Measurements from ENCODE around the gene ZBTB2. TPM values are rescaled to one million over a fixed set of nuclear protein-coding genes. Genes with fewer than 3 reads are reported as not detected.
A peak's percentile ranks its signal among the peaks of the same experiment; 100 is the strongest.

Gene ZBTB2
- total RNA-seq, 1 experiment from 2014 or later = 31.4 TPM

DNA sequence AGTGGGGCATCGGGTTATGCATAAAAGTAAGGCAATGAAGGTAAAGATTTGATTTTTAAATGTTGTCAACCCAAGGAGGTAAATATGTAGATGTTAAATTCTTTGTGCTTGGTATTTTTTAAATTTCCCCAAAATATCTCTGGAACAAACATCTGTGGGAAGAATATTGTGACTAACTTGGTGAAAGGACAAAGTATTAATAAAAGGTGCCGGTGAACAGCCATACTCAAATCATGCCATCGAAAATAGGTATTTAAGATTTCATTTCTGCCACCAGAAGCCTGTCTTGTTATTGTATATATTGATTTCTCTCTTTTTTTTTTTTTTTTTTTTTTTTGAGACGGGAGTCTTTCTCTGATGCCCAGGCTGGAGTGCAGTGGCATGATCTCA, 12.6 kb upstream of the ZBTB2 start:
- H2AK5ac ChIP-seq (ENCODE audit: insufficient read length, low read length) = no peak overlapping the region
- no peak for DNase-seq
- Mint-ChIP-seq H3K9me3 (no peaks in the 10 kb centered on the region; a peak in 1 of 5 replicates), H3K36me3 (ENCODE audit: insufficient read depth in 1 of 3, low read depth in 3 of 3) (peaks cover 28 to 40% (median 28%) of the 10 kb centered on the region in 3 experiments), H3K27me3 (ENCODE audit: low read depth) (no peaks in the 10 kb centered on the region), H3K4me1 (peaks cover 0 to 6% of the 10 kb centered on the region in 2 experiments; a peak in 1 of 4 replicates), H3K4me3 (no peak overlapping the region), H3K27ac (peak overlapping the region in 2 of 3 experiments; percentile 1 to 64; a peak in 3 of 7 replicates)
- no peaks in the 10 kb centered on the region for H3K27me3 ChIP-seq (ENCODE audit: insufficient read depth, low read length)
- no peak overlapping the region for H3K23ac ChIP-seq (ENCODE audit: insufficient read length, low read depth, low read length)
- H4K91ac ChIP-seq (ENCODE audit: insufficient read length, low read depth, low read length) = no peak overlapping the region
- no peak overlapping the region for H3K4me2 ChIP-seq (ENCODE audit: insufficient read depth, insufficient read length, low read length)
- no peak overlapping the region for H3K27ac ChIP-seq (ENCODE audit: insufficient read length, low read depth, low read length)
- TF ChIP-seq, protein P1, sequence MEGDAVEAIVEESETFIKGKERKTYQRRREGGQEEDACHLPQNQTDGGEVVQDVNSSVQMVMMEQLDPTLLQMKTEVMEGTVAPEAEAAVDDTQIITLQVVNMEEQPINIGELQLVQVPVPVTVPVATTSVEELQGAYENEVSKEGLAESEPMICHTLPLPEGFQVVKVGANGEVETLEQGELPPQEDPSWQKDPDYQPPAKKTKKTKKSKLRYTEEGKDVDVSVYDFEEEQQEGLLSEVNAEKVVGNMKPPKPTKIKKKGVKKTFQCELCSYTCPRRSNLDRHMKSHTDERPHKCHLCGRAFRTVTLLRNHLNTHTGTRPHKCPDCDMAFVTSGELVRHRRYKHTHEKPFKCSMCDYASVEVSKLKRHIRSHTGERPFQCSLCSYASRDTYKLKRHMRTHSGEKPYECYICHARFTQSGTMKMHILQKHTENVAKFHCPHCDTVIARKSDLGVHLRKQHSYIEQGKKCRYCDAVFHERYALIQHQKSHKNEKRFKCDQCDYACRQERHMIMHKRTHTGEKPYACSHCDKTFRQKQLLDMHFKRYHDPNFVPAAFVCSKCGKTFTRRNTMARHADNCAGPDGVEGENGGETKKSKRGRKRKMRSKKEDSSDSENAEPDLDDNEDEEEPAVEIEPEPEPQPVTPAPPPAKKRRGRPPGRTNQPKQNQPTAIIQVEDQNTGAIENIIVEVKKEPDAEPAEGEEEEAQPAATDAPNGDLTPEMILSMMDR (conservative IDR thresholded peaks at IDR 0.05) = no peak
- H4K20me1 ChIP-seq (ENCODE audit: control insufficient read depth, insufficient read depth, insufficient read length) = no peaks in the 10 kb centered on the region
- no peak overlapping the region for H3K4ac ChIP-seq (ENCODE audit: low read depth, low read length)
- no peak overlapping the region for H4K5ac ChIP-seq (ENCODE audit: insufficient read length, low read depth, low read length)
- H3K56ac ChIP-seq (ENCODE audit: insufficient read length, low read depth, low read length) = no peak overlapping the region
- peaks cover 6% of the 10 kb centered on the region for H3K79me1 ChIP-seq (ENCODE audit: insufficient read depth, low read depth, low read length, poor library complexity, severe bottlenecking)
- H2BK12ac ChIP-seq (ENCODE audit: insufficient read length, low read depth, low read length) = no peak overlapping the region
- no peak overlapping the region for H3K14ac ChIP-seq (ENCODE audit: insufficient read depth, low read length)
- H2BK5ac ChIP-seq (ENCODE audit: insufficient read length, low read length) = no peak overlapping the region
- no peaks in the 10 kb centered on the region for H3K23me2 ChIP-seq (ENCODE audit: insufficient read length, low read depth, low read length, poor library complexity, severe bottlenecking)
- H3K9me3 ChIP-seq (ENCODE audit: control insufficient read depth, low read depth, low read length) = no peaks in the 10 kb centered on the region
- H3T11ph ChIP-seq (ENCODE audit: low read length) = no peak overlapping the region
- no peak overlapping the region for H4K8ac ChIP-seq (replicated peaks; ENCODE audit: insufficient read length, low read depth, low read length)
- no peak overlapping the region for H3K9ac ChIP-seq (ENCODE audit: extremely low read depth, insufficient read length, low read length)
- no peak overlapping the region for H2BK20ac ChIP-seq (ENCODE audit: low read depth, low read length, poor library complexity, severe bottlenecking)
- no peak overlapping the region for H2AFZ ChIP-seq (ENCODE audit: low read length)
- H3K4me1 ChIP-seq (ENCODE audit: insufficient read depth, low read length) = no peaks in the 10 kb centered on the region
- 100% methylated on average over 1 of the region's 4 CpGs for WGBS (ENCODE audit: extremely low coverage, insufficient read length, low lambda C conversion rate)
- no peak overlapping the region for H2BK120ac ChIP-seq (ENCODE audit: low read depth, low read length, poor library complexity, severe bottlenecking)
- no peak overlapping the region for H3K18ac ChIP-seq (ENCODE audit: insufficient read length, low read depth, low read length)
- no peak overlapping the region for H2BK15ac ChIP-seq (ENCODE audit: low read depth, low read length)
- H3K79me2 ChIP-seq (ENCODE audit: insufficient read depth, low read length) = peaks cover 15% of the 10 kb centered on the region; the same call in 1 of the 2 replicates
